Measurements from ENCODE around the gene SLC16A10.

DNA sequence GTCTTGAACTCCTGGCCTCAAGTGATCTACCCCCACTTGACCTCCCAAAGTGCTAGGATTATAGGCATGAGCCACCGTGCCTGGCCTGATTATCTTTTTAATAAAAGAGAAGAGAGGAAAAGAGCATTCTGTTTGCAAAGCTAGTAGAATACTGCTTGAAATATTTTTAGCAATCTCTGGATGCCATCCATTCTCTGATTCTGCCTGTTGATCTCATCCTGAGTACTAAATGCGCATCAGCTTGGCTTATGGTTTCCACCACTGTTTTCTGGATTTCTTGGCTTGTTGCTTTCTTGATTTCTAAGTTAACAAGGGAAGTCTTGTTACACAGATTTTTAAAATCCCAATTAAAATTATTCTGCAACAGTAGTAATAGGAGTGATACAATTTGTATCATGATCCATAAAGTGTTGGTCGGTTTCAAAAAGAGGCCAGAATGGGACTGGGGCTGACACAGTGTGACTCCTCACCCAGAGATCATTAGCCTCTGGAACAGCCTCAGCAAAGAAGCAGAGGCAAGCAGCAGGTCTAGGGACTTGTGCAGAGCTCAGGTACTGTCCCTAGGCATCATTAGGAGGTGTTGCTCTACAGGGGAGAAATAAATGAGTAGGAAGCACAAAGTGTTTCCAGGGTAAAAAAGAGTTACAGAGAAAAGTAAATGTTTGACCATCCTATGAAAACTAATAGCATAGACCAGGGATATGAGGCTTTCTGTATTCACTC is 17.8 kb upstream of the SLC16A10 start:
- TF ChIP-seq, protein P1, sequence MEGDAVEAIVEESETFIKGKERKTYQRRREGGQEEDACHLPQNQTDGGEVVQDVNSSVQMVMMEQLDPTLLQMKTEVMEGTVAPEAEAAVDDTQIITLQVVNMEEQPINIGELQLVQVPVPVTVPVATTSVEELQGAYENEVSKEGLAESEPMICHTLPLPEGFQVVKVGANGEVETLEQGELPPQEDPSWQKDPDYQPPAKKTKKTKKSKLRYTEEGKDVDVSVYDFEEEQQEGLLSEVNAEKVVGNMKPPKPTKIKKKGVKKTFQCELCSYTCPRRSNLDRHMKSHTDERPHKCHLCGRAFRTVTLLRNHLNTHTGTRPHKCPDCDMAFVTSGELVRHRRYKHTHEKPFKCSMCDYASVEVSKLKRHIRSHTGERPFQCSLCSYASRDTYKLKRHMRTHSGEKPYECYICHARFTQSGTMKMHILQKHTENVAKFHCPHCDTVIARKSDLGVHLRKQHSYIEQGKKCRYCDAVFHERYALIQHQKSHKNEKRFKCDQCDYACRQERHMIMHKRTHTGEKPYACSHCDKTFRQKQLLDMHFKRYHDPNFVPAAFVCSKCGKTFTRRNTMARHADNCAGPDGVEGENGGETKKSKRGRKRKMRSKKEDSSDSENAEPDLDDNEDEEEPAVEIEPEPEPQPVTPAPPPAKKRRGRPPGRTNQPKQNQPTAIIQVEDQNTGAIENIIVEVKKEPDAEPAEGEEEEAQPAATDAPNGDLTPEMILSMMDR (IDR thresholded peaks at IDR 0.05; ENCODE audit: low read length): no peak
- TF ChIP-seq EZH2 (IDR thresholded peaks at IDR 0.05; ENCODE audit: borderline replicate concordance, low read length): no peak
